HCT116 (cell line): ENCODE data around the gene CYP27A1.

Experiments used
- CEBPB ChIP-seq: IDR thresholded peaks from 2 replicates; pipeline ENCODE4 v1.6.1; 2012; ENCODE audit warnings: low read depth
- CTCF ChIP-seq, 3 experiments: fragments of 200-600 bp in 1 of 3; sonication (generic) in 1 of 3; IDR thresholded peaks in 2 of 3; conservative IDR thresholded peaks in 1 of 3; 2 replicates each; pipeline ENCODE4 v1.5.1; 2012 to 2017; ENCODE audit warnings: low read depth in 2 of 3, low read length in 2 of 3, antibody characterized with exemption in 1 of 3, borderline replicate concordance in 1 of 3, control low read depth in 1 of 3, mild to moderate bottlenecking in 1 of 3, mixed read lengths in 1 of 3, mixed run types in 1 of 3, moderate library complexity in 1 of 3; ENCODE audit not compliant: insufficient read depth in 1 of 3
- EZH2phosphoT487 ChIP-seq: fragments of 200-600 bp; IDR thresholded peaks from 2 replicates; pipeline ENCODE4 v1.6.1; 2018; ENCODE audit warnings: antibody characterized with exemption, borderline replicate concordance
- REST ChIP-seq: IDR thresholded peaks from 2 replicates; pipeline ENCODE4 v1.6.1; 2012; ENCODE audit warnings: low read depth
- ZFX ChIP-seq: fragments of 450-650 bp; IDR thresholded peaks from 2 replicates; pipeline ENCODE4 v1.6.1; 2017

- TF ChIP-seq CTCF (IDR thresholded peaks at IDR 0.05 in 2 of 3, conservative IDR thresholded peaks at IDR 0.05 in 1 of 3; ENCODE audit: borderline replicate concordance in 1 of 3, insufficient read depth in 1 of 3, low read depth in 2 of 3, low read length in 2 of 3): no peak
- no peak for TF ChIP-seq EZH2phosphoT487
- no peak for TF ChIP-seq REST
- no peak for TF ChIP-seq CEBPB
- TF ChIP-seq ZFX: no peak
Measured at GRCh38 chr2:218807626-218808025, 25.7 kb downstream of the CYP27A1 start.
